K562 (cell line): ENCODE measurements around the gene PRRT1. TPM values are rescaled to one million over a fixed set of nuclear protein-coding genes. Genes with fewer than 3 reads are reported as not detected.
A peak's percentile ranks its signal among the peaks of the same experiment; 100 is the strongest.

Experiments
- ADNP ChIP-seq: fragments of 200-800 bp; sonication (Bioruptor generic); IDR thresholded peaks from 2 replicates; pipeline ENCODE4 v1.6.1; 2016; ENCODE audit warnings: missing genetic modification characterization, missing compliant biosample characterization
- ARID2 ChIP-seq: fragments of 450-650 bp; IDR thresholded peaks from 2 replicates; pipeline ENCODE4 v1.6.1; 2017; ENCODE audit warnings: antibody characterized with exemption, mild to moderate bottlenecking
- GABPB2 ChIP-seq: fragments of 250-450 bp; sonication (Bioruptor Pico); conservative IDR thresholded peaks from 2 replicates; pipeline ENCODE4 v1.5.1; 2021; ENCODE audit warnings: mild to moderate bottlenecking
- GATAD2A ChIP-seq: fragments of 450-650 bp; IDR thresholded peaks from 2 replicates; pipeline ENCODE4 v1.6.1; 2017
- HMGXB4 ChIP-seq: sonication (generic); formaldehyde crosslinking; IDR thresholded peaks from 2 replicates; pipeline ENCODE4 v1.8.1; 2023; ENCODE audit warnings: mild to moderate bottlenecking, missing genetic modification reagents
- IFI16 ChIP-seq: fragments of 250-450 bp; sonication (Bioruptor Pico); IDR thresholded peaks from 2 replicates; pipeline ENCODE4 v2.1.2; 2022; ENCODE audit warnings: mild to moderate bottlenecking, inconsistent platforms
- ILF3 ChIP-seq: fragments of 450-650 bp; IDR thresholded peaks from 2 replicates; pipeline ENCODE4 v1.6.1; 2018; ENCODE audit warnings: antibody characterized with exemption, mild to moderate bottlenecking, moderate library complexity, borderline replicate concordance
- MTA3 ChIP-seq: fragments of 450-650 bp; formaldehyde crosslinking; IDR thresholded peaks from 2 replicates; pipeline ENCODE4 v1.6.1; 2017; ENCODE audit warnings: mild to moderate bottlenecking, borderline replicate concordance
- RBM25 ChIP-seq: fragments of 200-400 bp; formaldehyde crosslinking; IDR thresholded peaks from 2 replicates; pipeline ENCODE4 v1.6.1; 2018; ENCODE audit warnings: low read length, low read depth, moderate library complexity; ENCODE audit not compliant: severe bottlenecking
- ZBTB7A ChIP-seq: IDR thresholded peaks from 2 replicates; pipeline ENCODE4 v1.6.1; 2011; ENCODE audit warnings: low read depth, mild to moderate bottlenecking, low read length, moderate library complexity, borderline replicate concordance; ENCODE audit not compliant: control insufficient read depth
- ZNF146 ChIP-seq: IDR thresholded peaks from one replicate; pipeline ENCODE4 v1.6.1; 2018; ENCODE audit warnings: missing compliant biosample characterization; ENCODE audit not compliant: unreplicated experiment
- ZNF561 ChIP-seq: fragments of 450-650 bp; formaldehyde crosslinking; conservative IDR thresholded peaks from 2 replicates; pipeline ENCODE4 v1.4.0; 2020; ENCODE audit warnings: mild to moderate bottlenecking, moderate library complexity
- polyA plus RNA-seq, 8 experiments: library from polyadenylated mRNA; depleted of rRNA in 4 of 8; stranded (reverse) in 5 of 8; unstranded in 3 of 8; fragments of >200 nt; fragmentation: Nextera tagmentation in 2 of 8; fragmentation: Illumina TruSeq in 1 of 8; extraction: Ambion mirVana in 2 of 8; extraction: Trizol in 1 of 8; gene quantifications; 2 replicates each; pipeline versions ENCODE4 v1.2.1 to v1.2.3, GENCODE V29; 2011 to 2014; ENCODE audit warnings: inconsistent platforms in 1 of 8, missing spikeins in 1 of 8
- total RNA-seq, 7 experiments: library from RNA; depleted of rRNA in 6 of 7; stranded (reverse); fragments of >200 nt in 6 of 7; fragmentation: Illumina TruSeq in 2 of 7; extraction: Trizol in 2 of 7; gene quantifications; 2 replicates each; pipeline versions ENCODE4 v1.2.1 to v1.2.3, GENCODE V29; 2011 to 2021; ENCODE audit warnings: low replicate concordance in 1 of 7
- TF ChIP-seq, protein P1 (sequence below): fragments of 450-650 bp; formaldehyde crosslinking; IDR thresholded peaks from 2 replicates; pipeline ENCODE4 v1.4.0; 2022; ENCODE audit warnings: missing genetic modification characterization
- TF ChIP-seq, protein P2 (sequence below): fragments of 250-450 bp; sonication (Bioruptor Pico); IDR thresholded peaks from 2 replicates; pipeline ENCODE4 v1.8.0; 2022; ENCODE audit warnings: moderate library complexity, mild to moderate bottlenecking, inconsistent platforms
- TF ChIP-seq, protein P3 (sequence below): sonication (generic); formaldehyde crosslinking; IDR thresholded peaks from 2 replicates; pipeline ENCODE4 v1.8.1; 2023; ENCODE audit warnings: missing genetic modification reagents, mild to moderate bottlenecking, borderline replicate concordance
- TF ChIP-seq, protein P4 (sequence below), 2 experiments: fragments of 450-650 bp in 1 of 2; sonication (generic) in 1 of 2; formaldehyde crosslinking in 1 of 2; IDR thresholded peaks in 1 of 2; conservative IDR thresholded peaks in 1 of 2; 2 replicates each; pipeline versions ENCODE4 v1.6.1 to v1.8.1; 2016 to 2023; ENCODE audit warnings: mild to moderate bottlenecking in 2 of 2, moderate library complexity in 2 of 2, inconsistent platforms in 1 of 2, missing genetic modification reagents in 1 of 2

The PRRT1 gene
- total and polyA plus RNA-seq, 9 of the 15 experiments (the other 6 are each of a cell fraction or from before 2014, with no cell fraction given) = 0.14 to 3.5 (median 0.41) TPM

- TF ChIP-seq ARID2 = peak; percentile 75
- TF ChIP-seq GATAD2A = no peak
- TF ChIP-seq IFI16 (CRISPR knock-in tag) = no peak
- no peak for TF ChIP-seq GABPB2 (CRISPR knock-in tag)
- no peak for TF ChIP-seq HMGXB4 (CRISPR knock-in tag)
- TF ChIP-seq ZNF146 (CRISPR knock-in tag) = no peak
- no peak for TF ChIP-seq ILF3
- TF ChIP-seq, protein P1, sequence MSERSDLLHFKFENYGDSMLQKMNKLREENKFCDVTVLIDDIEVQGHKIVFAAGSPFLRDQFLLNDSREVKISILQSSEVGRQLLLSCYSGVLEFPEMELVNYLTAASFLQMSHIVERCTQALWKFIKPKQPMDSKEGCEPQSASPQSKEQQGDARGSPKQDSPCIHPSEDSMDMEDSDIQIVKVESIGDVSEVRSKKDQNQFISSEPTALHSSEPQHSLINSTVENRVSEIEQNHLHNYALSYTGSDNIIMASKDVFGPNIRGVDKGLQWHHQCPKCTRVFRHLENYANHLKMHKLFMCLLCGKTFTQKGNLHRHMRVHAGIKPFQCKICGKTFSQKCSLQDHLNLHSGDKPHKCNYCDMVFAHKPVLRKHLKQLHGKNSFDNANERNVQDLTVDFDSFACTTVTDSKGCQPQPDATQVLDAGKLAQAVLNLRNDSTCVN (CRISPR knock-in tag) = no peak
- TF ChIP-seq ZNF561 (CRISPR knock-in tag) = no peak
- TF ChIP-seq ADNP (tag) = no peak
- no peak for TF ChIP-seq RBM25
- TF ChIP-seq, protein P2, sequence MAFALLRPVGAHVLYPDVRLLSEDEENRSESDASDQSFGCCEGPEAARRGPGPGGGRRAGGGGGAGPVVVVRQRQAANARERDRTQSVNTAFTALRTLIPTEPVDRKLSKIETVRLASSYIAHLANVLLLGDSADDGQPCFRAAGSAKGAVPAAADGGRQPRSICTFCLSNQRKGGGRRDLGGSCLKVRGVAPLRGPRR = no peak
- TF ChIP-seq MTA3 = no peak
- TF ChIP-seq, protein P3, sequence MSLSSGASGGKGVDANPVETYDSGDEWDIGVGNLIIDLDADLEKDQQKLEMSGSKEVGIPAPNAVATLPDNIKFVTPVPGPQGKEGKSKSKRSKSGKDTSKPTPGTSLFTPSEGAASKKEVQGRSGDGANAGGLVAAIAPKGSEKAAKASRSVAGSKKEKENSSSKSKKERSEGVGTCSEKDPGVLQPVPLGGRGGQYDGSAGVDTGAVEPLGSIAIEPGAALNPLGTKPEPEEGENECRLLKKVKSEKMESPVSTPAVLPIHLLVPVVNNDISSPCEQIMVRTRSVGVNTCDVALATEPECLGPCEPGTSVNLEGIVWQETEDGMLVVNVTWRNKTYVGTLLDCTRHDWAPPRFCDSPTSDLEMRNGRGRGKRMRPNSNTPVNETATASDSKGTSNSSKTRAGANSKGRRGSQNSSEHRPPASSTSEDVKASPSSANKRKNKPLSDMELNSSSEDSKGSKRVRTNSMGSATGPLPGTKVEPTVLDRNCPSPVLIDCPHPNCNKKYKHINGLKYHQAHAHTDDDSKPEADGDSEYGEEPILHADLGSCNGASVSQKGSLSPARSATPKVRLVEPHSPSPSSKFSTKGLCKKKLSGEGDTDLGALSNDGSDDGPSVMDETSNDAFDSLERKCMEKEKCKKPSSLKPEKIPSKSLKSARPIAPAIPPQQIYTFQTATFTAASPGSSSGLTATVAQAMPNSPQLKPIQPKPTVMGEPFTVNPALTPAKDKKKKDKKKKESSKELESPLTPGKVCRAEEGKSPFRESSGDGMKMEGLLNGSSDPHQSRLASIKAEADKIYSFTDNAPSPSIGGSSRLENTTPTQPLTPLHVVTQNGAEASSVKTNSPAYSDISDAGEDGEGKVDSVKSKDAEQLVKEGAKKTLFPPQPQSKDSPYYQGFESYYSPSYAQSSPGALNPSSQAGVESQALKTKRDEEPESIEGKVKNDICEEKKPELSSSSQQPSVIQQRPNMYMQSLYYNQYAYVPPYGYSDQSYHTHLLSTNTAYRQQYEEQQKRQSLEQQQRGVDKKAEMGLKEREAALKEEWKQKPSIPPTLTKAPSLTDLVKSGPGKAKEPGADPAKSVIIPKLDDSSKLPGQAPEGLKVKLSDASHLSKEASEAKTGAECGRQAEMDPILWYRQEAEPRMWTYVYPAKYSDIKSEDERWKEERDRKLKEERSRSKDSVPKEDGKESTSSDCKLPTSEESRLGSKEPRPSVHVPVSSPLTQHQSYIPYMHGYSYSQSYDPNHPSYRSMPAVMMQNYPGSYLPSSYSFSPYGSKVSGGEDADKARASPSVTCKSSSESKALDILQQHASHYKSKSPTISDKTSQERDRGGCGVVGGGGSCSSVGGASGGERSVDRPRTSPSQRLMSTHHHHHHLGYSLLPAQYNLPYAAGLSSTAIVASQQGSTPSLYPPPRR (CRISPR knock-in tag) = no peak
- no peak for TF ChIP-seq ZBTB7A
- TF ChIP-seq, protein P4, sequence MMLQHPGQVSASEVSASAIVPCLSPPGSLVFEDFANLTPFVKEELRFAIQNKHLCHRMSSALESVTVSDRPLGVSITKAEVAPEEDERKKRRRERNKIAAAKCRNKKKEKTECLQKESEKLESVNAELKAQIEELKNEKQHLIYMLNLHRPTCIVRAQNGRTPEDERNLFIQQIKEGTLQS (IDR thresholded peaks at IDR 0.05) = no peak
- TF ChIP-seq, protein P4 (CRISPR knock-in tag; conservative IDR thresholded peaks at IDR 0.05) = no peak
Measured at GRCh38 chr6:32194825-32195651, 43.3 kb upstream of the PRRT1 start (continued).
